GM19438 (cell line): ENCODE measurements around the gene NKX6-2.
"Not testable (repeated sequence)": the region's sequence is repeated elsewhere in the genome, so short reads cannot be mapped to it uniquely, and the experiment has no call there.

Source experiments
- ATAC-seq: cut with Tn5 transposase; IDR thresholded peaks from one replicate; pipeline ENCODE4 v1.9.1; 2021; ENCODE audit warnings: low read depth; ENCODE audit not compliant: unreplicated experiment

NKX6-2 gene

GRCh38 chr10:132785723-132786475 lies at the start of gene NKX6-2:
Gene NKX6-2 (minus strand): TSS chr10:132786147. CDS start chr10:132785948, 199 bp downstream.
- ATAC-seq: no peak

DNA sequence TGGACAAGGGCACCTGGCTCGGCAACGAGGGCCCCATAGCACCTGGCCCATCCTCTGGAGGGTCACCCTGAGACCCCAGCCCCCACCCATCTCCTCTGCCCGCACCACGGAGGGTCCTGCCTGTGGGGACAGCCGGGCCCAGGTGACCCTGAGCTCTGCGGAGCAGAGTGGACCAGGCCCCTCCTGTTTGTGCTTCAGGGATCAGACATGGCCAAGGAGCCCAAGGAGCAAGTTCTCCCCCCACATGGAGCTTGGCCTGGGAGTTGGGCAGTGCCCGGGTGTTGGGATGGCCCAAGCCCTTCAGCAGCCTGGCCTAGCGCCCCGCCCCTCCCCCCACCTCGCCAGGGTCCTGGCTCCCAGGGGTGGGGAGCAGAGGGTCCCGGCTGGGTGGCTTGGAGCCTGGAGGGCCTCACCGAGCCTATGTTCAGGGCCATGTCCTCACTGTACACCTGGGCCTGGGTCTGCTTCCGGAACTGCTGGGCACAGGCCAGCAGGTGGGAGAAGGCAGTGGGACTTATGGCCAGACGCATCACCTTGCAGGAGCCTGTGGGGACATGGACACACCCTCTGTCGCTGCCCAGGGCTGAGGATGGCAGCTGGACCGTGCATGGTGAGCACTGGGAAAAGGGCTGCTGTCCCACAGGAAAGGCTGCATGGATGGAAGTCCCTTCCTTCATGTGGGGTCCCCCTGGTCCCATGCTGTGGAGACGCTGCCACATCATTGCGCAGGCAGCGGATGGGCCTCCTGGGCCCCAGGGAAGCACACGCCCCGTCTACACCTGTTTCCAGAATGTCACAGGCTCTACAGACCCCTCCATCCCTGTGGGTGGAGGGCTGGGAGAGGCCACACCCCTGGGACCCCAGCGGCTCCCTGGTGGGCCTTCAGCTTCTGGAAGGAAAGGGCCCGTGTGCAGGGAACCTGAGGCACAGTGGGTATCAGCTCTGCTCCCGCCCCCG lies 49.2 kb upstream of the NKX6-2 start:
- no peak for ATAC-seq

GRCh38 chr10:132834311-132834761 lies 48.4 kb upstream of the NKX6-2 start:
- no peak for ATAC-seq

- no peak for ATAC-seq
Measured at GRCh38 chr10:132833421-132834111, 47.6 kb upstream of the NKX6-2 start.

DNA sequence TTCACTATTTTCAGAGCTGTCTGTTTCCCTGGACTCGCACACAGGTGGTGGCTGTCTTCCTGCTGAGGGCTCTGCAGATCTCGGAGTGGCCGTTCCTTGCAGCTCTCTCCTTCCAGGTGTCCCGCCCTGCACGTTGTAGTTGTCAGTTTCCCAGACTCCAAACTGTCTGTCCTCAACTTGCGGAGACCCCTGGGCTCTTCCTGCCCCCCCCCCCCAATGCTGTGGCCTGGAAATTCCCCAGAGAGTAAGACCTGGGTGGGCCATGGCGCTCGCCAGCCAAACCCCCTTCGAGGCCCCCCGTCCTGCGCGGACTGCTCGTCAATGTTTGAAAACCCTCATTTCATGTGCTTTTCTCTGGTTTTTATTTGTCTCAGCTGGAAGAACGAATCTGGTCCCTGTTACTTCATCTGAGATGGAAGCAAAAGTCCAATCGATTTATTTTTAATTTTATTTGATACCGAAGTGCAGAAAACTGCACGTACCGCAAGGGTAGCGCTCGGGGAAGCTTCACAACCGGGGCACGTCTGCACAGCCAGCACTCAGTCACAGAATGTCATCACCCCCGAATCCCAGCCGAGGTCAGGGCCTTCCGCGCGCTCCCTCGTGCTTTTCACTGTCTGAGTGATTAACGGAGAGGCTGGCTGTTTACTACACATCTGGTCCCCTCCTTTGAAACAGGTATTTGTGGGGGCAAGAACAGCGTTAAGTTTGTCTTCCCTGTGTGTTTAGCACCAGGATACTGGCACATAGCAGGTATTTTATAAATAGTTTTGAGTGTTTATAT lies 46.4 kb upstream of the NKX6-2 start:
- no peak for ATAC-seq

DNA sequence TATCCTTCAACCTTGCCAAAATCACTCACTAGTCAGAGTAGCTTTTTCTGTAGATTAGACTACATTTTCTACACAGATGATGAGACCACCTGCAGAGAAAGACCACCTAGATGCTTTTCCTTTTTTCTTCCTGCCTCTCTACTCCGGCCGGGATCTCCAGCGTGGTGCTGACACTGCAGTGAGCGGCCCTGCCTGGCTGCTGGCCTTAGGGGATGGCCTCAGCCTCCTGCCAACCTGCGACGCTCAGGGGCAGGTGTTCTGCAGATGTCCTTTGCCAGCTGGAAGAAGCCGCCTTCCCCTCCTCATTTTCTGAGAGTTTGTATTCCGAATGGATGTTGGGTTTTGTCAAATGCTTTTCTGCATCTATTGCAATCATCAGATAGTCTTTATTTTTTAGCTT lies 43.5 kb upstream of the NKX6-2 start:
- ATAC-seq: no peak

DNA sequence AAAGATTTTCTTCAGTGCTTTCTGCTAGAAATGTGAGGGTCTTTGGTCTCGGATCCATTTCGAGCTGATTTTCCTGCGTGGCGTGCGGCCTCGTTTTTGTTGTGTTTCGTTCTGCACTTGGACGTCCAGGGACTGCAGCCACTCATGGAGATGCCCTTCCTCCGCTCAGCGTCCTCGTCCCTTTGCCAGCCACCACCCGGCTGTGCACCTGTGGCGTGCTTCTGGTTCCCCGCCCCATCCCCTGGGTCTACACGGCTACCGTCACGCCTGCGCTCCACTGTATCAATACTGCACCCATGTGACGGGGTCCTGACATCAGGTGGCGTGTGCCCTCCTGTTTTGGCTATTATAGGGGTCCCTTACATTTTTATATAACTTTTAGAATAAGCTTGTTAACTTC lies 42.7 kb upstream of the NKX6-2 start:
- no peak for ATAC-seq

DNA sequence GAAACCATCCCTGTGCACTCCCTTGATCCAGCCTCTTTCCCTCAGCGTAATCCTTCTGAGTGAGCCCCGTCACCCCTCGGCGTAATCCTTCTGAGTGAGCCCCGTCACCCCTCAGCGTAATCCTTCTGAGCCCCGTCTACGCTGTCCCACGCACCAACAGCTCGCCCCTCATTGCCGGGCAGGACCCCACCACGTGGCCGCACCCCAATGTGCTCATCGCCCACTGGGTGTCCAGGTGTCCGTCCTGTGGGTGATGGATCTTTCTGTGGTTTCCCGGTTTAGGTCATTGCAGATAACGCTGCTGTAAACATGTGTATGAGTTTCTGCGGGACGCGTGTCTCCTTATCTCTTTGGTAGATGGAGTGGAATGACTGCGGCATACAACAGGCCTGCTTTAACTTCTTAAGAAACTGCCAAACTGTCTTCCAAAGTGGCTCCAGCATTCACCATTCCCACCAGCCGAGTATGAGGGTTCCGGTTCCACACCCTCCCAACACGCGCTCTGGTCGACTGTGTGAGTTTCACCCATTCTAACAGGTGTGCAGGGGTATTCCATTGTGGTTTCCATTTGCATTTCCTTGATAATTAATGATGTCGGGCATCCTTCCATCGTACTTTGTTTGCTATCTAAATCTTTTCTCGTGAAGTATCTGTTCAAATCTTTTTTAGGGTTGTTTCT lies 42.1 kb upstream of the NKX6-2 start:
- no peak for ATAC-seq

- ATAC-seq: no peak
Measured at GRCh38 chr10:132827423-132827789, 41.5 kb upstream of the NKX6-2 start.

- no peak for ATAC-seq
Measured at GRCh38 chr10:132826524-132827422, 40.8 kb upstream of the NKX6-2 start.

GRCh38 chr10:132825783-132826523 lies 40.0 kb upstream of the NKX6-2 start:
- ATAC-seq: not testable (repeated sequence)

DNA sequence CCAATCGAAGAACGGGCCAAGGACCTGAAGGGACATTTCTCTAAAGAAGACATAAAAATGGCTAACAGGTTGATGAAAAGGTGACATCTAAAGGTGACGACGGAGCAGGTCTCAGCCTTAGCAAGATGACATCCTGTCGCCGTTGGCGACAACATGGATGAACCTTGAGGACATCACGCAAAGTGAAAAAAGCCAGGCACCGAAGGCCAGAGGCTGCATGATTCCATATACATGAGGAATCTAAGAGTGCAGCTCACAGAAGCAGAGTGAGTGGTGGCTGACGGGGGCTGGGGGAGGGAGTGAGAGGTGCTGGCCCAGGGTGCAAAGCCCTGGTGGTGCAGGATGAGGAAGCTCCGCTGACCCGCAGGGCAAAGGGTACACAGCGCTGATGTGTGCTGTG lies 34.1 kb upstream of the NKX6-2 start:
- ATAC-seq: no peak

DNA sequence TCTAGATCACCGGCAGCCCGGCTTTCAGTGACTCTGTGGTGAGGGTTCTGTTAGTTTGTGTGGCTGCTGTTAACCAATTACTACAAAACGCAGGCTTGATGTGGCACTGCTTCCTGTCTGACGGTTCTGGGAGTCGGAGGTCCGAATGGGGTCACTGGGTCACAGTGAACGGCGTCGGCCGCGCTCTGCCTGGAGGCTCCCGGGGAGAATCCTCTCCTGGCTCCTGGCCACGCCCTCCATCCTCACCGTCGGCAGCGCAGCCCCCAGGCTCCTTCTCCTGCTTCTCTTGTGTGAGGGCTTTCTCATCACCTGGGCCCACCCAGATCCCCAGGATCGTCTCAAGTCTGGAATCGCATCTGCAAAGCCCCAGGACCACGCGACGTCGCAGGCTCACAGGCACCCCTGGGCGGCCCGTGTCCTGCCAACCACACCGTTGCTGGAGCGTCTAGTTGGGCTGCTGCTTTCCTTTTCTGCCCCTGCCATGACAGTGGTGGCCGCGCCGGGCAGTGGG lies 31.8 kb upstream of the NKX6-2 start:
- ATAC-seq: no peak

DNA sequence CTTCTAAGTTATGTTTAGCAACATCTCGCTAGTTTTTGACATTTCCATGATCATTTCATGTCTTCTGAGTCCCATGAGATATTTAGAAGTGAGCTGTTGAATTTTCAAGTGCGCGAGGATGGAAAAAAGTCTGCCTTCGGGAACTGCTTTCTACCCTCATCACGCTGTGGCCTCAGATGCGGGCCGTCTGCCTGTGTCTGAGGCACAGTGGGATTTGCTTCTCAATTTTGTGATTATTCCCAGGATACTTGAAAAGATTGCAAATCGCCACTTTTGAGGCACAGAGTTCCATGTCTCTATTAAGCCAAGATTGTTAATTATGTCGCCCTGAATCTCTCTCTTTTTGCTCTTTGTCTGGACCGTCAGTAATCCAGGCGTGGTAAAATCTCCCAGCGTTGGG lies 30.8 kb upstream of the NKX6-2 start:
- no peak for ATAC-seq

GRCh38 chr10:132815168-132815857 lies 29.4 kb upstream of the NKX6-2 start:
- no peak for ATAC-seq

- ATAC-seq: no peak
Measured at GRCh38 chr10:132814469-132814856, 28.5 kb upstream of the NKX6-2 start.
